ENCODE results near the gene DPP7.

Gene DPP7

GRCh38 chr9:137095664-137096517 lies 18.6 kb downstream of the DPP7 start:
- Histone ChIP-seq H3K14ac (ENCODE audit: low read length) (no peak overlapping the region), H3K27ac (ENCODE audit: low read depth, low read length) (no peak overlapping the region), H3K4me3 (ENCODE audit: low read depth, low read length) (no peak overlapping the region), H3K27me3 (ENCODE audit: insufficient read depth, low read length) (no peaks in the 10 kb centered on the region), H3K18ac (ENCODE audit: low read length) (no peak overlapping the region), H4K8ac (ENCODE audit: low read depth, low read length) (no peak overlapping the region), H2AFZ (ENCODE audit: insufficient read depth, low read length, poor library complexity) (no peak overlapping the region), H3K4ac (ENCODE audit: low read depth, low read length) (no peak overlapping the region), H2BK5ac (ENCODE audit: low read depth, low read length, poor library complexity) (no peak overlapping the region), H3K4me1 (ENCODE audit: control insufficient read depth in 1 of 2, insufficient read depth in 2 of 2, low read length in 2 of 2) (no peaks in the 10 kb centered on the region), H3K79me1 (ENCODE audit: low read length) (no peaks in the 10 kb centered on the region), H3K9ac (ENCODE audit: low read length) (no peak overlapping the region), H3K79me2 (ENCODE audit: control insufficient read depth, insufficient read depth, low read length, poor library complexity) (no peaks in the 10 kb centered on the region), H3K9me3 (ENCODE audit: insufficient read depth, low read depth, low read length) (peaks cover 1% of the 10 kb centered on the region), H4K12ac (ENCODE audit: low read depth, low read length) (no peak overlapping the region), H3K4me2 (ENCODE audit: low read length) (no peak overlapping the region), H2BK12ac (ENCODE audit: low read length) (no peak overlapping the region), H2BK120ac (ENCODE audit: insufficient read depth, low read length, poor library complexity) (no peak overlapping the region), H4K91ac (ENCODE audit: low read depth, low read length) (no peak overlapping the region), H3K36me3 (ENCODE audit: control insufficient read depth in 1 of 2, insufficient read depth in 2 of 2, low read length in 2 of 2) (peaks cover 44 to 51% of the 10 kb centered on the region in 2 experiments), H3K23ac (ENCODE audit: low read length) (no peak overlapping the region), H2AK5ac (ENCODE audit: low read length) (no peak overlapping the region)
- DNase-seq: no peak
- WGBS (ENCODE audit: extremely low coverage, insufficient coverage, insufficient read length): no CpG with 5 or more reads among the region's 30 CpGs

GRCh38 chr9:137089232-137089947 lies 25.1 kb downstream of the DPP7 start:
- no peak overlapping the region for H3K4ac ChIP-seq (ENCODE audit: low read depth, low read length)
- H3K4me1 ChIP-seq (ENCODE audit: control insufficient read depth in 1 of 2, insufficient read depth in 2 of 2, low read length in 2 of 2): peaks cover 10 to 12% of the 10 kb centered on the region in 2 experiments
- H3K9ac ChIP-seq (ENCODE audit: low read length): peak overlapping the region; percentile 64
- WGBS (ENCODE audit: extremely low coverage, insufficient coverage, insufficient read length): no CpG with 5 or more reads among the region's 11 CpGs
- no peak overlapping the region for H3K23ac ChIP-seq (ENCODE audit: low read length)
- H2AK5ac ChIP-seq (ENCODE audit: low read length): no peak overlapping the region
- H3K4me2 ChIP-seq (ENCODE audit: low read length): no peak overlapping the region
- no peaks in the 10 kb centered on the region for H3K27me3 ChIP-seq (ENCODE audit: insufficient read depth, low read length)
- no peak overlapping the region for H4K12ac ChIP-seq (ENCODE audit: low read depth, low read length)
- H3K79me2 ChIP-seq (ENCODE audit: control insufficient read depth, insufficient read depth, low read length, poor library complexity): peaks cover 7% of the 10 kb centered on the region
- no peak overlapping the region for H3K14ac ChIP-seq (ENCODE audit: low read length)
- peaks cover 12% of the 10 kb centered on the region for H3K79me1 ChIP-seq (ENCODE audit: low read length)
- no peak overlapping the region for H2BK120ac ChIP-seq (ENCODE audit: insufficient read depth, low read length, poor library complexity)
- peaks cover 8 to 10% of the 10 kb centered on the region in 2 experiments for H3K36me3 ChIP-seq (ENCODE audit: control insufficient read depth in 1 of 2, insufficient read depth in 2 of 2, low read length in 2 of 2)
- no peak overlapping the region for H4K8ac ChIP-seq (ENCODE audit: low read depth, low read length)
- peaks cover 1% of the 10 kb centered on the region for H3K9me3 ChIP-seq (ENCODE audit: insufficient read depth, low read depth, low read length)
- no peak overlapping the region for H3K18ac ChIP-seq (ENCODE audit: low read length)
- no peak overlapping the region for H2BK12ac ChIP-seq (ENCODE audit: low read length)
- DNase-seq: peak in 1 of 2 donors; percentile 43
- no peak overlapping the region for H3K27ac ChIP-seq (ENCODE audit: low read depth, low read length)
- H2AFZ ChIP-seq (ENCODE audit: insufficient read depth, low read length, poor library complexity): no peak overlapping the region
- no peak overlapping the region for H4K91ac ChIP-seq (ENCODE audit: low read depth, low read length)
- no peak overlapping the region for H2BK5ac ChIP-seq (ENCODE audit: low read depth, low read length, poor library complexity)
- H3K4me3 ChIP-seq (ENCODE audit: low read depth, low read length): no peak overlapping the region

GRCh38 chr9:137088121-137088520 lies 26.4 kb downstream of the DPP7 start:
- no CpG with 5 or more reads among the region's 5 CpGs for whole genome bisulfite sequencing (ENCODE audit: extremely low coverage, insufficient coverage, insufficient read length)
- H3K14ac ChIP-seq (ENCODE audit: low read length): no peak overlapping the region
- DNase-seq: no peak
- H3K36me3 ChIP-seq (ENCODE audit: control insufficient read depth in 1 of 2, insufficient read depth in 2 of 2, low read length in 2 of 2): peaks cover 7 to 10% of the 10 kb centered on the region in 2 experiments
- H4K8ac ChIP-seq (ENCODE audit: low read depth, low read length): no peak overlapping the region
- H3K23ac ChIP-seq (ENCODE audit: low read length): no peak overlapping the region
- no peak overlapping the region for H3K4me3 ChIP-seq (ENCODE audit: low read depth, low read length)
- peaks cover 1% of the 10 kb centered on the region for H3K9me3 ChIP-seq (ENCODE audit: insufficient read depth, low read depth, low read length)
- H2AFZ ChIP-seq (ENCODE audit: insufficient read depth, low read length, poor library complexity): no peak overlapping the region
- peaks cover 7% of the 10 kb centered on the region for H3K79me2 ChIP-seq (ENCODE audit: control insufficient read depth, insufficient read depth, low read length, poor library complexity)
- H4K91ac ChIP-seq (ENCODE audit: low read depth, low read length): no peak overlapping the region
- H3K18ac ChIP-seq (ENCODE audit: low read length): no peak overlapping the region
- no peak overlapping the region for H2BK12ac ChIP-seq (ENCODE audit: low read length)
- no peak overlapping the region for H2BK5ac ChIP-seq (ENCODE audit: low read depth, low read length, poor library complexity)
- no peak overlapping the region for H3K9ac ChIP-seq (ENCODE audit: low read length)
- no peaks in the 10 kb centered on the region for H3K27me3 ChIP-seq (ENCODE audit: insufficient read depth, low read length)
- H3K27ac ChIP-seq (ENCODE audit: low read depth, low read length): no peak overlapping the region
- H2BK120ac ChIP-seq (ENCODE audit: insufficient read depth, low read length, poor library complexity): no peak overlapping the region
- peaks cover 10 to 12% of the 10 kb centered on the region in 2 experiments for H3K4me1 ChIP-seq (ENCODE audit: control insufficient read depth in 1 of 2, insufficient read depth in 2 of 2, low read length in 2 of 2)
- H3K79me1 ChIP-seq (ENCODE audit: low read length): peaks cover 12% of the 10 kb centered on the region
- no peak overlapping the region for H3K4me2 ChIP-seq (ENCODE audit: low read length)
- no peak overlapping the region for H2AK5ac ChIP-seq (ENCODE audit: low read length)
- no peak overlapping the region for H3K4ac ChIP-seq (ENCODE audit: low read depth, low read length)
- H4K12ac ChIP-seq (ENCODE audit: low read depth, low read length): no peak overlapping the region

GRCh38 chr9:137087409-137087925 lies 27.1 kb downstream of the DPP7 start:
- Histone ChIP-seq H2BK5ac (ENCODE audit: low read depth, low read length, poor library complexity) (peak overlapping the region; percentile 42), H2AFZ (ENCODE audit: insufficient read depth, low read length, poor library complexity) (peak overlapping the region; percentile 79), H3K27me3 (ENCODE audit: insufficient read depth, low read length) (no peaks in the 10 kb centered on the region), H2BK120ac (ENCODE audit: insufficient read depth, low read length, poor library complexity) (peak overlapping the region; percentile 43), H3K4ac (ENCODE audit: low read depth, low read length) (peak overlapping the region; percentile 30), H2BK12ac (ENCODE audit: low read length) (no peak overlapping the region), H3K9me3 (ENCODE audit: insufficient read depth, low read depth, low read length) (peaks cover 1% of the 10 kb centered on the region), H3K79me2 (ENCODE audit: control insufficient read depth, insufficient read depth, low read length, poor library complexity) (peaks cover 7% of the 10 kb centered on the region), H3K9ac (ENCODE audit: low read length) (peak overlapping the region; percentile 83), H3K23ac (ENCODE audit: low read length) (no peak overlapping the region), H3K4me3 (ENCODE audit: low read depth, low read length) (peak overlapping the region; percentile 84), H3K4me2 (ENCODE audit: low read length) (peak overlapping the region; percentile 71), H3K79me1 (ENCODE audit: low read length) (peaks cover 12% of the 10 kb centered on the region), H3K27ac (ENCODE audit: low read depth, low read length) (peak overlapping the region; percentile 76), H4K8ac (ENCODE audit: low read depth, low read length) (peak overlapping the region; percentile 86), H4K12ac (ENCODE audit: low read depth, low read length) (peak overlapping the region; percentile 68), H3K18ac (ENCODE audit: low read length) (peak overlapping the region; percentile 72), H3K4me1 (ENCODE audit: control insufficient read depth in 1 of 2, insufficient read depth in 2 of 2, low read length in 2 of 2) (peaks cover 10 to 12% of the 10 kb centered on the region in 2 experiments), H3K36me3 (ENCODE audit: control insufficient read depth in 1 of 2, insufficient read depth in 2 of 2, low read length in 2 of 2) (peaks cover 6 to 10% of the 10 kb centered on the region in 2 experiments), H3K14ac (ENCODE audit: low read length) (peak overlapping the region; percentile 66), H2AK5ac (ENCODE audit: low read length) (no peak overlapping the region), H4K91ac (ENCODE audit: low read depth, low read length) (peak overlapping the region; percentile 84)
- DNase-seq: no peak
- WGBS (ENCODE audit: extremely low coverage, insufficient coverage, insufficient read length): no CpG with 5 or more reads among the region's 22 CpGs
